ENCODE measurements around the gene WDR7.
"Not testable (repeated sequence)": the region's sequence is repeated elsewhere in the genome, so short reads cannot be mapped to it uniquely, and the experiment has no call there.

The WDR7 gene

DNA sequence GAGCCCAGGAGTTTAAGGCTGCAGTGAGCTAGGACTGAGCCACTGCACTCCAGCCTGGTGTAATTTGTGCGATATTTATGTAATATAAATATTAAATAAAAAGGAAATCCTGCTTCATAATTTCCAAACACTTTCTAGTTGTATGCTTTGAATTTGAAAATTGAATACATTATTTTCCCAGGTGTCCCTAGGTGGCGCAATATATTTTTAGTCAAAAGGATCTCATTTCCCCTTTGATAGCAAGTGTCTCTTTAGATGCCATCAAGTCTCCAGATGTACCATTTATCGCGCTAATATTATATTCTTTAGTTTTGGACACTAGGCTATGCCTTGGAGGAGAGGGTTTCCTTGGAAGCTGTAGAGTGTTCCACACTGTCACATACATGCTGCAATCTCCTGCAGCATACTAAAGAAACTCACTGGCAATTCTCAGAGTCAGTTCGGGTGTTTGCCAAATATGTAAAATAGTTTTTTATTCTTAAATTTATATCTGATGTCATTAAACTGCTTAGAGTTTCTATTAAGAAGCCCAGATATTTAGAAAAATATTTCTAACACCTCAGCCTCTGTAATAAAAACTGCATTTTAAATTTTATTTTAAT, 5.6 kb upstream of the WDR7 start:
- peak overlapping the region; percentile 66 for H3K27ac ChIP-seq
- TF ChIP-seq, protein P1, sequence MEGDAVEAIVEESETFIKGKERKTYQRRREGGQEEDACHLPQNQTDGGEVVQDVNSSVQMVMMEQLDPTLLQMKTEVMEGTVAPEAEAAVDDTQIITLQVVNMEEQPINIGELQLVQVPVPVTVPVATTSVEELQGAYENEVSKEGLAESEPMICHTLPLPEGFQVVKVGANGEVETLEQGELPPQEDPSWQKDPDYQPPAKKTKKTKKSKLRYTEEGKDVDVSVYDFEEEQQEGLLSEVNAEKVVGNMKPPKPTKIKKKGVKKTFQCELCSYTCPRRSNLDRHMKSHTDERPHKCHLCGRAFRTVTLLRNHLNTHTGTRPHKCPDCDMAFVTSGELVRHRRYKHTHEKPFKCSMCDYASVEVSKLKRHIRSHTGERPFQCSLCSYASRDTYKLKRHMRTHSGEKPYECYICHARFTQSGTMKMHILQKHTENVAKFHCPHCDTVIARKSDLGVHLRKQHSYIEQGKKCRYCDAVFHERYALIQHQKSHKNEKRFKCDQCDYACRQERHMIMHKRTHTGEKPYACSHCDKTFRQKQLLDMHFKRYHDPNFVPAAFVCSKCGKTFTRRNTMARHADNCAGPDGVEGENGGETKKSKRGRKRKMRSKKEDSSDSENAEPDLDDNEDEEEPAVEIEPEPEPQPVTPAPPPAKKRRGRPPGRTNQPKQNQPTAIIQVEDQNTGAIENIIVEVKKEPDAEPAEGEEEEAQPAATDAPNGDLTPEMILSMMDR (conservative IDR thresholded peaks at IDR 0.05), result peak; percentile 81

DNA sequence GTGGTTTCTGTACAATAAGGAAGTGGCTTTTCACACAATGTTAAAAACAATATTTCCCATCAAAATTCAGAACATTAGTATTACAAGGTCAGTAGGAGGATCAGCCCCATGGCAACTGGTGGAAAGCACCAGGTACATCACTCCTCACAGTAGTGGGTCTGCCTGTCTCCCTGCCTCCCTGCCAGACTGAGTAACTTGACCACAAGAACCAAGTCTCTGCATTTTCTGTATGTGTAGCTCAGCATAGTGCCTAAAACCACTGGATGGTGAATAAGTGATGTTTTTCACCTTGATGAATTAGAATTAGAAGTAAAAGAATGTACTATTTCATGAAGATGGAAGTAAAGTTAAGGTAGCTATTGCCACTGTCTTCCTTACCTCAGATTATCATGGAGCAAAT, 4.1 kb upstream of the WDR7 start:
- TF ChIP-seq, protein P1 (conservative IDR thresholded peaks at IDR 0.05), result no peak

DNA sequence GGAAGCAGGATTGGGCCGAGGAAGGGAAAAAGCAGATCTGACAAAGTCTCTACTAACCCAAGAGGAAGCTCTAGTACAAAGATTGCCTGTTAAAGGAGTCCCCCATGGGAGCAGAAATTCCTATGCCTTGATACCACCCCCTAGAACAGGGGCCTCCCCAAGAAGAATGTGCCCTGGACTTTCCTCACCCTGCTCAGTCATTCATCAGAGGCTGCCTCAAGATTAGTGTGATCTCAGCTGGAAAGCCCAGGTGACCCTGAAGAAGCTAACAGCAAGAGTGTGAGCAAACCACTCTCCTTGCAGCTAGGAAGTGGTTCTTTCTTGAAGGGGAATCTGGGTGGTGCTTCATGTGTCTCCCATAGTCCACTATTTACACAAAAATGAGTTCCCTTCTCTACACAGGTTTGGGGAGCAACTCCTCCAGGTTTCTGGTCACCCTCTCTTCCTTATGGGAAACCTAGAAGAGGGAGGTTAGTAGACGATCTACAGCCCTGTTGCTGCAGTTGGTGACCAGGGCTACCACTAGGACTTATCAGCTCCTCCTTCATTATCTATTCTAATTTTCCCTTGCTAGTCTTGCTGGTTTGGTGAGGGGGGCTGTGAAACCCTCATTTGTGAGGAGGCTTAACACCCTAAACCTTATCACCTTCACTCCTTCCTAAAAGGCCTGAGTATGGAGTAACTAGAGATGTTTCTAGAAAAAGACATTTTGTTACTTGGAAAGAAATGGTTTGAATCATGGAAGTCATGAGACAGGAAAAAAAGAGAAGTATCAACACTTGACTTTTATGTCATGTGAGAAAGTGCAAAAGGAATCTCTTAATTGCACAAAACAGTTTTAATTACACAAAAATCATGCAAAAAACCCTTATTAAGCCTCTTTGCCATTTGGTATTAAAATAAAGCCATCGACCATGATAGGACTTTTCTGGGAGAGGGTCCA, 2.9 kb upstream of the WDR7 start:
- no peak overlapping the region; the same call in 1 of the 2 replicates for H3K27ac ChIP-seq
- TF ChIP-seq, protein P1 (conservative IDR thresholded peaks at IDR 0.05), result no peak

More for the DNA sequence above, 4.1 kb upstream of the WDR7 start:
- H3K27ac ChIP-seq, result peak overlapping the region; percentile 66

DNA sequence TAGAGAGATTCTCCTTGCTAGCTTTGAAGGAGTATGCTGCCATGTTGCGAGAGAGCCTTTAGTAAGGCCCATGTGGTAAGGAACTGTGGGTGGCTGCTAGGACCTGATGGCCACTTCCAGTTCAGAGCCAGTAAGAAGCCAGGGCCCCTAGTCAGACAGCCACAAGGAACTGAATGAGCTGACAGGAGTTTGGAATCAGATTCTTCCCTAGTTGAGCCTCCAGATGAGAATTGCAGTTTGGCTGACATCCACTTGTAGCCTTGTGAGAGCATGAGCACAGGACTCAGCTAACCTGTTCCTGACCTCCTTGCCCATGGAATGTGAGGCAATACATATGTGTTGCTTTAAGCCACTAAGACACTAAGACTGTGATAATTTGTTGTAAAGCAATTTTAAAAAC, 1.2 kb upstream of the WDR7 start:
- H3K27ac ChIP-seq, result peak overlapping the region; percentile 77
- TF ChIP-seq, protein P1 (conservative IDR thresholded peaks at IDR 0.05), result no peak

DNA sequence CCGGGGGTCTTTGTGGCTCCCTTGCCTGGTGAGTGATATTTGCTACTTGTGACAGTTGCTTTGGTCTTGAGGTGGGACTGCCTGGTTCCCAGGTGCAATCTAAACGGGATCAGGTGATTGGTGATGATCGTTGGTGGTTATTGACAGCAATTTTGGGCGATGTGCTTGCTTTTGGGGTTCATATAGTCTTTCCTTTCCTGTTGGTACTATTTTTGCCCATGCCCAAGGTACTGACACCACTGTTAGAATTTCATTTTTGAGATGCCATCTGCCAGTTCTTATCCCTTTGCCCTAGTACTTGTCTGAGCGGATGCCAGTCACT, 573 bp downstream of the WDR7 start:
- TF ChIP-seq, protein P1 (conservative IDR thresholded peaks at IDR 0.05), result no peak
- H3K27ac ChIP-seq, result peak overlapping the region; percentile 77

DNA sequence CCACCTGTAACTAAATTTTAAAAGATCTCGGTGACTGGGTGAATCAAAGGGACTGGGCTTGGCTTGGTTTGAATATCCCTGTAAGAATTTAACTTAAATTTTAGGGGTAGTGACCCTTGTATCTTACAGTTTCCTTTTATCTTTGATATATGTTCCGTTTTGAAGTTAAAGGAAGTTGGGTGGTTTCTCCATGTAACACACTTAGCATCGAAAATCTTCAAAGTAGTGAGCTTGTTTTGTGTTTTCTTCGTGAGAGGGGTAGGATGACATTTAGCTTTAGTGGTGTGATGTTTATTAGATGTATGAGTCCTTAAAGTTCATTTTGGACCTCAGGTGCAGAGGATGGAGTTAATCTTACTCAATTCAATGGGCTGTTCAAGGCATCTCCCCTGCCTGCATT, 1.6 kb downstream of the WDR7 start:
- peak overlapping the region; percentile 77; the same call in 1 of the 2 replicates for H3K27ac ChIP-seq
- TF ChIP-seq, protein P1 (conservative IDR thresholded peaks at IDR 0.05), result no peak

DNA sequence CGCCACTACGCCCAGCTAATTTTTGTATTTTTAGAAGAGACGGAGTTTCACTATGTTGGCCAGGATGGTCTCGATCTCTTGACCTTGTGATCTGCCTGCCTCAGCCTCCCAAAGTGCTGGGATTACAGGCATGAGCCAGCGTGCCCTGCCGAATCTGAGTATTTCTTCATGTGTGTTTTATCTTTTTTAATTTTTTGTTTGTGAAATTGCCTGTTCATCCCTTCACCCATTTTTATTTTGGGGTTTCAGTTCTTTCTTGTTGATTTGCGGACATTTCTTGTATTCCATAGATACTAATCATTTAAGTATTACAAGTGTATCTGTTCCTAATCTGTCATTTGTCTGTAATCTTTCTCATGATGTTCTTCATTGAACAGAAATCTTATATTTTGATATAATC, 3.1 kb downstream of the WDR7 start:
- H3K27ac ChIP-seq, result not testable (repeated sequence)

DNA sequence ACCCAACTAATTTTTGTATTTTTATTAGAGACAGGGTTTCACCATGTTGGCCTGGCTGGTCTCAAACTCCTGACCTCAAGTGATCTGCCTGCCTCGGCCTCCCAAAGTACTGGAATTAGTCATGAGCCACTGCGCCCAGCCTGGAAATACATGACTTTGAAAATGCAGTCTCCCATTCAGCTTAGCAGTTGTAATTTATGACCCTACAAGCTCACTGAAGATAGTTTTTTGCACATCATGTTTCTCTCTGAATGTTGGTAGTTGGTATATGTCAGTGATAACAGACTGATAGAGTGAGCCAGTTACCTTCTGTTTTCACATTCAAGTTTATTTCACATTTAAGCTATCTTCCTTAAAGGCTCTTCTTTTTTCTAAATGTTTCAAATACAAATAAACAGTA, 7.1 kb downstream of the WDR7 start:
- TF ChIP-seq, protein P1 (conservative IDR thresholded peaks at IDR 0.05), result no peak
- H3K27ac ChIP-seq, result no peak overlapping the region

Measured in VCaP (cell line).